SKM-1 treated with dmso at 0.1 percent for 144 hours (cell line): ENCODE data around the gene TRMT10B.
"Not testable (repeated sequence)": the region's sequence is repeated elsewhere in the genome, so short reads cannot be mapped to it uniquely, and the experiment has no call there.

Experiments used
- DNase-seq: peaks from one replicate; lab custom pipeline; 2025; ENCODE audit not compliant: unreplicated experiment; lab: John Stamatoyannopoulos, UW

The TRMT10B gene

GRCh38 chr9:37749129-37749528 is 4.5 kb upstream of the TRMT10B start:
- no peak for DNase-seq

GRCh38 chr9:37751186-37751585 is 2.4 kb upstream of the TRMT10B start:
- DNase-seq: no peak

GRCh38 chr9:37751704-37752103 is 1.9 kb upstream of the TRMT10B start:
- DNase-seq: not testable (repeated sequence)

- DNase-seq: not testable (repeated sequence)
Observed at GRCh38 chr9:37752112-37752511, 1.5 kb upstream of the TRMT10B start.

- no peak for DNase-seq
Observed at GRCh38 chr9:37752642-37753488, 740 bp upstream of the TRMT10B start.

- no peak for DNase-seq
Observed at GRCh38 chr9:37758747-37759146, 5.1 kb downstream of the TRMT10B start.

- DNase-seq: no peak
Observed at GRCh38 chr9:37760416-37761161, 7.0 kb downstream of the TRMT10B start.

- DNase-seq: no peak
Observed at GRCh38 chr9:37761511-37761910, 7.9 kb downstream of the TRMT10B start.

- not testable (repeated sequence) for DNase-seq
Observed at GRCh38 chr9:37765263-37765662, 11.7 kb downstream of the TRMT10B start.

- DNase-seq: no peak
Observed at GRCh38 chr9:37769306-37769705, 15.7 kb downstream of the TRMT10B start.

GRCh38 chr9:37769995-37770394 is 16.4 kb downstream of the TRMT10B start:
- no peak for DNase-seq

- no peak for DNase-seq
Observed at GRCh38 chr9:37775216-37775919, 21.8 kb downstream of the TRMT10B start.

GRCh38 chr9:37776328-37776727 is 22.7 kb downstream of the TRMT10B start:
- DNase-seq: no peak

- no peak for DNase-seq
Observed at GRCh38 chr9:37778534-37778933, 24.9 kb downstream of the TRMT10B start.

GRCh38 chr9:37784291-37784615 is 30.6 kb downstream of the TRMT10B start:
- no peak for DNase-seq

- DNase-seq: peak; percentile 91
Observed at GRCh38 chr9:37784616-37785483, 31.2 kb downstream of the TRMT10B start, which contains the start of gene EXOSC3. TSS of gene EXOSC3 (minus strand) at chr9:37785064. CDS start at chr9:37785044, 20 bp downstream.

- DNase-seq: no peak
Observed at GRCh38 chr9:37787059-37787458, 33.5 kb downstream of the TRMT10B start.

GRCh38 chr9:37788332-37788731 is 34.7 kb downstream of the TRMT10B start:
- DNase-seq: peak; percentile 90

GRCh38 chr9:37790096-37790495 is 36.5 kb downstream of the TRMT10B start:
- DNase-seq: no peak

GRCh38 chr9:37792122-37792521 is 38.5 kb downstream of the TRMT10B start:
- no peak for DNase-seq

GRCh38 chr9:37796232-37796631 is 42.6 kb downstream of the TRMT10B start:
- DNase-seq: no peak
